Measurements from ENCODE around the gene C9orf152. TPM values are rescaled to one million over a fixed set of nuclear protein-coding genes. Genes with fewer than 3 reads are reported as not detected.
"Not testable (repeated sequence)": the region's sequence is repeated elsewhere in the genome, so short reads cannot be mapped to it uniquely, and the experiment has no call there.

Gene C9orf152
- total RNA-seq, 3 donors from 2014 or later, result 20.4 to 69.4 (median 42.9) TPM

DNA sequence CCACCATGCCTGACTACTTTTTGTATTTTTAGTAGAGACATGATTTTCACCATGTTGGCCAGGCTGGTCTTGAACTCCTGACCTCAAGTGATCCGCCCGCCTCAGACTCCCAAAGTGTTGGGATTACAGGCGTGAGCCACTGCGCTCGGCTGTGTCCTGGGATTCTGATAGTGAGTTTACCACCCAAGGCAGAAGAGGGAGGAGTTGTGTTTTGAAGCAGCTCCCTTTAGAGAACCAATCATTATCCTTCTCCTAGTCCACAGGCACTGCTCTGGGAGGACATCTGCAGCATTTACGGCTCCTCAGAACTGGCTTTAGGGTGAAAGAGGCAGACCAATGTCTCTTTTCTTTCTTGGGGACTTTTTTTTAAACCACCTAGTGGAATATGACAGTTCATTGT lies 5.7 kb downstream of the C9orf152 start:
- Histone ChIP-seq H3K36me3 (ENCODE audit: low read depth) (no peaks in the 10 kb centered on the region), H3K9me3 (no peaks in the 10 kb centered on the region), H3K4me1 (ENCODE audit: low read depth) (peaks cover 36% of the 10 kb centered on the region), H3K4me3 (no peak overlapping the region)
- TF ChIP-seq, protein P1, sequence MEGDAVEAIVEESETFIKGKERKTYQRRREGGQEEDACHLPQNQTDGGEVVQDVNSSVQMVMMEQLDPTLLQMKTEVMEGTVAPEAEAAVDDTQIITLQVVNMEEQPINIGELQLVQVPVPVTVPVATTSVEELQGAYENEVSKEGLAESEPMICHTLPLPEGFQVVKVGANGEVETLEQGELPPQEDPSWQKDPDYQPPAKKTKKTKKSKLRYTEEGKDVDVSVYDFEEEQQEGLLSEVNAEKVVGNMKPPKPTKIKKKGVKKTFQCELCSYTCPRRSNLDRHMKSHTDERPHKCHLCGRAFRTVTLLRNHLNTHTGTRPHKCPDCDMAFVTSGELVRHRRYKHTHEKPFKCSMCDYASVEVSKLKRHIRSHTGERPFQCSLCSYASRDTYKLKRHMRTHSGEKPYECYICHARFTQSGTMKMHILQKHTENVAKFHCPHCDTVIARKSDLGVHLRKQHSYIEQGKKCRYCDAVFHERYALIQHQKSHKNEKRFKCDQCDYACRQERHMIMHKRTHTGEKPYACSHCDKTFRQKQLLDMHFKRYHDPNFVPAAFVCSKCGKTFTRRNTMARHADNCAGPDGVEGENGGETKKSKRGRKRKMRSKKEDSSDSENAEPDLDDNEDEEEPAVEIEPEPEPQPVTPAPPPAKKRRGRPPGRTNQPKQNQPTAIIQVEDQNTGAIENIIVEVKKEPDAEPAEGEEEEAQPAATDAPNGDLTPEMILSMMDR (IDR thresholded peaks at IDR 0.05), result no peak
- no peak for DNase-seq
- intact Hi-C loops (cut with DNase I, micrococcal nuclease), result no loop called here
- no peak for ATAC-seq

DNA sequence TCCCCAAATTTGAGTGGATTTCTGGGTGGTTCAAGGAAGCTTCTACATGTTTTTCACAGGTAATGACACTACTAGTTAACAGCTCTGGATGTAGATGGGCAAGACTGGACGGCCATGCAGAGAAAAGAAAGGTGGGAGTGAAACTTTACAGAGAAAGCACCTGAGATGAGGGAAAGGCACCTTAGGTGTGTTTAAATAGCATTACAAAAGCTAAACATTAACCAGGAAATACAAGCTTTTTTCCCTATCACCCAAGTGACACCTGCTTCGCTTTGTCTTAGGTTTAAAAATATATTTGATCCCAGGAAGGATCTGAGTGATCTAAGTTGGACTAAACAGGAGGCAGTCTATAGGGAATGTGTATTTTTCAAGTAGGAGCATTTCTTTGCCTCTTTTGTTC lies 8.3 kb downstream of the C9orf152 start:
- TF ChIP-seq, protein P1 (IDR thresholded peaks at IDR 0.05), result no peak
- H3K36me3 ChIP-seq (ENCODE audit: low read depth), result no peaks in the 10 kb centered on the region
- ATAC-seq (peak; percentile 74), DNase-seq (no peak)
- H3K4me3 ChIP-seq, result no peak overlapping the region
- intact Hi-C loops (cut with DNase I, micrococcal nuclease), result no loop called here
- no peaks in the 10 kb centered on the region for H3K9me3 ChIP-seq
- peaks cover 35% of the 10 kb centered on the region for H3K4me1 ChIP-seq (ENCODE audit: low read depth)

DNA sequence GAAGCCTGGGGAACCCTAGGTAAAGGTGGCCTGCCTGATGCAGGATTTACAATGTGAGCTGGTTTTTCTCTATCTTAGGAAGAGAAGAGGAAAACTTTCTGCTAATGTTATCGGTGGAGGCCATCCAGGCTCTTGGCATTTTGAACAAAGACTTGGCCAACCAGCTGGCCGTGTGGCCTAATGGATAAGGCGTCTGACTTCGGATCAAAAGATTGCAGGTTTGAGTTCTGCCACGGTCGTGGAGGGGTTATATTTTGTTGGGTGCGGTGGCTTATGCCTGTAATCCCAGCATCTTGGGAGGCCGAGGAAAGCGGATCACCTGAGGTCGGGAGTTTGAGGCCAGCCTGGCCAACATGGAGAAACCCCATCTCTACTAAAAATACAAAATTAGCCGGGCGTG lies 9.6 kb downstream of the C9orf152 start:
- no peaks in the 10 kb centered on the region for H3K9me3 ChIP-seq
- no peak for DNase-seq
- intact Hi-C loops (cut with DNase I, micrococcal nuclease), result no loop called here

DNA sequence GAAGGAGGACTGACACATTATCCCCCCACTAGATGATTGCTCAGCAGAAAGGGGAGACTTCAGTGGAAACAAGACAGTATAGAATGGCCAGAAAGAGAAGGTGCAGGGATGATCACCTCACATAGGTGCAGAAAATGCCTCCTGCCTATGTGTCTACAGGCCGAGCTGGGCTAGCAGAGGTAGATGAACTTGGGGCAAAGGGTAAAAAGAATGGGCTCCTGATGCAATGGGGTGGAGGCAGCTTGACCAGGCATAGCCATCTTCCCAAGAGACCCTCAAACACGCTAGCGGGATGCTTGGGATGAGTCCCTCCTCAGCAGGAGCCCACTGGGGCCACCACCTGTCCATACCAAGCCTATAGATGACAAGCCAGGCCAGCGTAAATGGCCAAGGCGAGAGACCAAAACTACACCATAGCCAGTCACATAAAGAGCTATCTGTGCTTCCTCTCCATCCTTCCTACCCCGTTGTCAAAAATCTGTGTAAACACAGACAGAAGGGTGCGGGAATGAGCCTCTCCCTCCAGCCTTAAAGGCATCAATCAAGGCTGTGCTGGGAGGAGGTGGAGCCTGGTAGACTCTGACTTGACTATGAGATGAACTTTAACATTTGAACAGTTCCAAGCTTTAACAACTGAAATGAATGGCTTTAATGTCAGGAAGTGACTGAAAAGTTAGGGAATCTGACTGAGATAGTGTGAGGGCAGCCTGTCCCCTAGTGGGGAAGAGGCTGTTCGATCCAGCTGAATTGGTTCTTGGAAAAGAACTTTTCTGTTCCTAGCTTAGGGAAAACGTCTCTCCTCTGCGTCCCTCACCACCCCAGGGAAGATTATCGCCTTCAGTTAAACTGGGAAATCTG lies 10.4 kb downstream of the C9orf152 start:
- Histone ChIP-seq H3K4me1 (ENCODE audit: low read depth) (peaks cover 39% of the 10 kb centered on the region), H3K9me3 (no peaks in the 10 kb centered on the region), H3K4me3 (no peak overlapping the region), H3K36me3 (ENCODE audit: low read depth) (no peaks in the 10 kb centered on the region)
- DNase-seq (peak in 2 of 3 donors; percentile 46 to 60), ATAC-seq (peak; percentile 72)
- TF ChIP-seq, protein P1 (IDR thresholded peaks at IDR 0.05), result peak; percentile 33
- intact Hi-C loops (cut with DNase I, micrococcal nuclease), result no loop called here

More for the DNA sequence above, 9.6 kb downstream of the C9orf152 start:
- H3K4me1 ChIP-seq (ENCODE audit: low read depth), result peaks cover 39% of the 10 kb centered on the region
- no peaks in the 10 kb centered on the region for H3K36me3 ChIP-seq (ENCODE audit: low read depth)
- no peak for ATAC-seq
- no peak overlapping the region for H3K4me3 ChIP-seq
- TF ChIP-seq, protein P1 (IDR thresholded peaks at IDR 0.05), result no peak

DNA sequence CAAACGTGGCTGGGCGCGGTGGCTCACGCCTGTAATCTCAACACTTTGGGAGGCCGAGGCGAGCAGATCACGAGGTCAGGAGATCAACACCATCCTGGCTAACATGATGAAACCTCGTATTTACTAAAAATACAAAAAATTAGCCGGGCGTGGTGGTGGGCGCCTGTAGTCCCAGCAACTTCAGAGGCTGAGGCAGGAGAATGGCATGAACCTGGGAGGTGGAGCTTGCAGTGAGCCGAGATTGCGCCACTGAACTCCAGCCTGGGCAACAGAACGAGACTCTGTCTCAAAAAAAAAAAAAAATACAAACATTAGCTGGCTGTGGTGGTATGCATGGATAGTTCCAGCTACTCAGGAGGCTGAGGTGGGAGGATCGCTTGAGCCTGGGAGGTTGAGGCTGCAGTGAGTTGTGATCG lies 11.9 kb downstream of the C9orf152 start:
- H3K4me1 ChIP-seq (ENCODE audit: low read depth), result peaks cover 36% of the 10 kb centered on the region
- H3K36me3 ChIP-seq (ENCODE audit: low read depth); H3K4me3 ChIP-seq; DNase-seq; ATAC-seq; intact Hi-C loops (cut with DNase I, micrococcal nuclease); H3K9me3 ChIP-seq: not testable (repeated sequence)

DNA sequence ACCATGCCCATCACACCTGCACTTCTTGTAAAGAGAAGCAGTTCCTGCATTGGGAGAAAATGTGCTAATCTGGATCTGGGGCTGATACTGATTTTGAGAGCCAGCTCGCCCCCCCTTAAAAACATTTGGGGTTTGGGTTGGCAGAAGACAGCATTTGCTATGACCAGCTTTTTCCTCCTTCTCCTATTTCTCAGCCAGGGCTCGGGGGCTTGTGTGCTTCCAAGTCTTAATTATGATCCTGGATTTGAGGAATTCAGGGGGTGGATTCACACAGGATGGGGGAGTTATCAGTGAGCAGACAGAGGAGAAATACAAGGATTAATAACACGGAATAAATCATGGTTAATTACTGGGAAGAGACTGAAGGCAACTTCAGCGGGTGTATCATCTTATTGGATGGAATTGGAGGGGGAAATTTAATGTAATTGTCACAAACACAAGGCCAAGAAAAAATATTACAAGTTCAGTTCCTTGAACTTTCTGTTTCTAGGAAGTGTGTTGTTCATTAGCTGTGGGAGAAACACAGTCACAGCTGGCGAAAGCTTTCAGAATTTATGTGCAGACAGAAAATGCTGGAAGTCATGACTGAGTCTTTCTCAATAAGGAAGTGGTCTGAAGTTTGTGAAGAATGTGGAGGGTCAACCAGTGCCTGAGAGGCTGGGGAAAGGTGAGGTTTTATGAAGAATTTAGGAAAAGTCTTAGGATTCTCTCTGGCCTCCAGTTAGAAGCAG lies 15.3 kb downstream of the C9orf152 start:
- intact Hi-C loops (cut with DNase I, micrococcal nuclease), result no loop called here
- Histone ChIP-seq H3K36me3 (ENCODE audit: low read depth) (no peaks in the 10 kb centered on the region), H3K4me1 (ENCODE audit: low read depth) (peaks cover 33% of the 10 kb centered on the region), H3K9me3 (no peaks in the 10 kb centered on the region), H3K4me3 (no peak overlapping the region)
- TF ChIP-seq, protein P1 (IDR thresholded peaks at IDR 0.05), result no peak
- DNase-seq (no peak), ATAC-seq (peak; percentile 7)
